HepG2 (cell line): ENCODE measurements around the gene GPR39. TPM values are rescaled to one million over a fixed set of nuclear protein-coding genes. Genes with fewer than 3 reads are reported as not detected.

Experiments
- FLYWCH1 ChIP-seq: sonication (generic); formaldehyde crosslinking; IDR thresholded peaks from 2 replicates; pipeline ENCODE4 v1.8.1; 2023; ENCODE audit warnings: mild to moderate bottlenecking, missing genetic modification reagents
- HDAC1 ChIP-seq: sonication (generic); formaldehyde crosslinking; IDR thresholded peaks from 2 replicates; pipeline ENCODE4 v1.5.1; 2020; ENCODE audit warnings: mild to moderate bottlenecking, missing genetic modification reagents
- HOMEZ ChIP-seq: IDR thresholded peaks from 2 replicates; pipeline ENCODE4 v1.6.1; 2016; ENCODE audit warnings: low read depth
- JUND ChIP-seq: sonication (generic); formaldehyde crosslinking; IDR thresholded peaks from 2 replicates; pipeline ENCODE4 v1.8.0; 2022; ENCODE audit warnings: mild to moderate bottlenecking, missing genetic modification reagents
- MIER3 ChIP-seq: IDR thresholded peaks from 2 replicates; pipeline ENCODE4 v1.6.1; 2016; ENCODE audit warnings: missing compliant biosample characterization, borderline replicate concordance
- MYC ChIP-seq: sonication (generic); formaldehyde crosslinking; IDR thresholded peaks from 2 replicates; pipeline ENCODE4 v1.9.0; 2021; ENCODE audit warnings: missing genetic modification reagents, borderline replicate concordance
- PRDM15 ChIP-seq: sonication (generic); formaldehyde crosslinking; IDR thresholded peaks from 2 replicates; pipeline ENCODE4 v1.4.0; 2020; ENCODE audit warnings: missing genetic modification reagents
- SNAPC4 ChIP-seq: sonication (generic); formaldehyde crosslinking; IDR thresholded peaks from 2 replicates; pipeline ENCODE4 v1.4.0; 2020; ENCODE audit warnings: mild to moderate bottlenecking, missing genetic modification reagents
- TIGD3 ChIP-seq: sonication (generic); formaldehyde crosslinking; IDR thresholded peaks from 2 replicates; pipeline ENCODE4 v1.5.1; 2020; ENCODE audit warnings: mild to moderate bottlenecking, missing genetic modification reagents, borderline replicate concordance
- ZBTB7B ChIP-seq: sonication (generic); formaldehyde crosslinking; IDR thresholded peaks from 2 replicates; pipeline ENCODE4 v1.4.0; 2020; ENCODE audit warnings: missing genetic modification reagents
- ZFP36L1 ChIP-seq: sonication (generic); formaldehyde crosslinking; IDR thresholded peaks from 2 replicates; pipeline ENCODE4 v1.8.0; 2022; ENCODE audit warnings: mild to moderate bottlenecking, missing genetic modification reagents, moderate library complexity
- ZFP90 ChIP-seq: sonication (generic); formaldehyde crosslinking; IDR thresholded peaks from 2 replicates; pipeline ENCODE4 v1.8.0; 2022; ENCODE audit warnings: missing genetic modification reagents, mild to moderate bottlenecking, inconsistent platforms, borderline replicate concordance
- ZNF20 ChIP-seq: sonication (generic); formaldehyde crosslinking; IDR thresholded peaks from 2 replicates; pipeline ENCODE4 v1.4.0; 2020; ENCODE audit warnings: mild to moderate bottlenecking, moderate library complexity, missing genetic modification reagents
- ZNF484 ChIP-seq: sonication (generic); formaldehyde crosslinking; IDR thresholded peaks from 2 replicates; pipeline ENCODE4 v1.5.1; 2020; ENCODE audit warnings: mild to moderate bottlenecking, low read depth, missing genetic modification reagents, borderline replicate concordance
- ZNF704 ChIP-seq: sonication (generic); formaldehyde crosslinking; IDR thresholded peaks from 2 replicates; pipeline ENCODE4 v1.8.1; 2023; ENCODE audit warnings: mild to moderate bottlenecking, inconsistent platforms, moderate library complexity, missing genetic modification reagents, borderline replicate concordance
- polyA plus RNA-seq, 8 experiments: library from polyadenylated mRNA; depleted of rRNA in 3 of 8; stranded (reverse) in 7 of 8; unstranded in 1 of 8; fragments of >200 nt; fragmentation: Illumina TruSeq in 4 of 8; extraction: Trizol in 4 of 8; gene quantifications; 2 replicates each; pipeline versions ENCODE4 v1.2.1 to v1.2.3, GENCODE V29; 2011 to 2016; ENCODE audit warnings: low read depth in 4 of 8, missing spikeins in 1 of 8, mixed read lengths in 1 of 8; ENCODE audit not compliant: insufficient read depth in 1 of 8
- total RNA-seq, 5 experiments: library from RNA; depleted of rRNA; stranded (reverse); fragments of >200 nt; fragmentation: Illumina TruSeq; extraction: Trizol; gene quantifications; 2 replicates each; pipeline ENCODE4 v1.2.3, GENCODE V29; 2016; ENCODE audit warnings: low read depth in 1 of 5

The GPR39 gene
- total and polyA plus RNA-seq, 2 of the 13 experiments (the other 11 are each of a cell fraction or from before 2014, with no cell fraction given) = 0.16 to 0.62 TPM

GRCh38 chr2:132415915-132416722 lies 486 bp upstream of the GPR39 start (continued):
- no peak for TF ChIP-seq ZNF484 (CRISPR knock-in tag)
- TF ChIP-seq HDAC1 = peak; percentile 85
- peak; percentile 89; the same call in 1 of the 2 replicates for TF ChIP-seq MIER3 (CRISPR knock-in tag)
- TF ChIP-seq PRDM15 = peak; percentile 44; the same call in 1 of the 2 replicates
- TF ChIP-seq ZBTB7B (CRISPR knock-in tag) = 0 out of 2 replicates have a peak, but pooled peaks have one; percentile 61
- TF ChIP-seq SNAPC4 (CRISPR knock-in tag) = no peak
- no peak for TF ChIP-seq TIGD3 (CRISPR knock-in tag)
- peak; percentile 54; the same call in 1 of the 2 replicates for TF ChIP-seq HOMEZ (CRISPR knock-in tag)
- TF ChIP-seq ZNF704 (CRISPR knock-in tag) = no peak
- TF ChIP-seq JUND (CRISPR knock-in tag) = no peak
- TF ChIP-seq ZNF20 = no peak
- TF ChIP-seq ZFP90 = no peak
- TF ChIP-seq MYC (CRISPR knock-in tag) = peak; percentile 43; the same call in 1 of the 2 replicates
- no peak for TF ChIP-seq FLYWCH1 (CRISPR knock-in tag)
- TF ChIP-seq ZFP36L1 (CRISPR knock-in tag) = no peak
